ENCODE data around the gene PSMD14. TPM values are rescaled to one million over a fixed set of nuclear protein-coding genes. Genes with fewer than 3 reads are reported as not detected.

PSMD14 gene
- total RNA-seq, 2 experiments from 2014 or later: 49.2 to 84.3 TPM

- TF ChIP-seq, protein P1, sequence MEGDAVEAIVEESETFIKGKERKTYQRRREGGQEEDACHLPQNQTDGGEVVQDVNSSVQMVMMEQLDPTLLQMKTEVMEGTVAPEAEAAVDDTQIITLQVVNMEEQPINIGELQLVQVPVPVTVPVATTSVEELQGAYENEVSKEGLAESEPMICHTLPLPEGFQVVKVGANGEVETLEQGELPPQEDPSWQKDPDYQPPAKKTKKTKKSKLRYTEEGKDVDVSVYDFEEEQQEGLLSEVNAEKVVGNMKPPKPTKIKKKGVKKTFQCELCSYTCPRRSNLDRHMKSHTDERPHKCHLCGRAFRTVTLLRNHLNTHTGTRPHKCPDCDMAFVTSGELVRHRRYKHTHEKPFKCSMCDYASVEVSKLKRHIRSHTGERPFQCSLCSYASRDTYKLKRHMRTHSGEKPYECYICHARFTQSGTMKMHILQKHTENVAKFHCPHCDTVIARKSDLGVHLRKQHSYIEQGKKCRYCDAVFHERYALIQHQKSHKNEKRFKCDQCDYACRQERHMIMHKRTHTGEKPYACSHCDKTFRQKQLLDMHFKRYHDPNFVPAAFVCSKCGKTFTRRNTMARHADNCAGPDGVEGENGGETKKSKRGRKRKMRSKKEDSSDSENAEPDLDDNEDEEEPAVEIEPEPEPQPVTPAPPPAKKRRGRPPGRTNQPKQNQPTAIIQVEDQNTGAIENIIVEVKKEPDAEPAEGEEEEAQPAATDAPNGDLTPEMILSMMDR (conservative IDR thresholded peaks at IDR 0.05; ENCODE audit: low read length): no peak
- no peak for TF ChIP-seq EZH2phosphoT487 (IDR thresholded peaks at IDR 0.05; ENCODE audit: borderline replicate concordance, low read depth, low read length)
- Histone ChIP-seq H3K4me1 (ENCODE audit: insufficient read depth, low read length, poor library complexity, severe bottlenecking) (no peaks in the 10 kb centered on the region), H3K4me2 (ENCODE audit: low read length) (no peak overlapping the region), H4K20me1 (ENCODE audit: insufficient read depth, low read length) (no peaks in the 10 kb centered on the region), H3K27ac (ENCODE audit: low read depth, low read length, poor library complexity, severe bottlenecking) (no peak overlapping the region), H3K9me3 (ENCODE audit: low read length) (no peaks in the 10 kb centered on the region), H3K36me3 (ENCODE audit: insufficient read depth, low read length) (no peaks in the 10 kb centered on the region), H3K4me3 (ENCODE audit: low read depth, low read length, poor library complexity, severe bottlenecking) (no peak overlapping the region), H3K79me2 (ENCODE audit: insufficient read depth, low read depth, low read length) (no peaks in the 10 kb centered on the region), H2AFZ (ENCODE audit: low read length) (no peak overlapping the region), H3K9me2 (ENCODE audit: insufficient read depth, low read length) (no peaks in the 10 kb centered on the region)
- ChIA-PET POLR2A (no interaction called here), CTCF (ENCODE audit: unreplicated experiment) (no interaction called here)
- intact Hi-C loops (cut with micrococcal nuclease; ENCODE audit: unreplicated experiment): no loop called here
- BruUV-seq (replicated peaks): no TSS peak
- no peak for DNase-seq (ENCODE audit: low spot score)
Measured at GRCh38 chr2:161427664-161428587, 119.7 kb downstream of the PSMD14 start.

- ChIA-PET POLR2A (interaction anchor here (0.6 to 0.8 kb wide), 2 partner anchors 15 to 386 kb away, joined by 3 read pairs; no protein-coding TSS in a partner anchor), CTCF (ENCODE audit: unreplicated experiment) (no interaction called here)
- Histone ChIP-seq H3K79me2 (ENCODE audit: insufficient read depth, low read depth, low read length) (no peaks in the 10 kb centered on the region), H3K9me2 (ENCODE audit: insufficient read depth, low read length) (no peaks in the 10 kb centered on the region), H2AFZ (ENCODE audit: low read length) (no peak overlapping the region), H3K27ac (ENCODE audit: low read depth, low read length, poor library complexity, severe bottlenecking) (no peak overlapping the region), H3K4me1 (ENCODE audit: insufficient read depth, low read length, poor library complexity, severe bottlenecking) (no peaks in the 10 kb centered on the region), H3K4me2 (ENCODE audit: low read length) (no peak overlapping the region), H3K36me3 (ENCODE audit: insufficient read depth, low read length) (no peaks in the 10 kb centered on the region), H3K9me3 (ENCODE audit: low read length) (no peaks in the 10 kb centered on the region), H4K20me1 (ENCODE audit: insufficient read depth, low read length) (no peaks in the 10 kb centered on the region), H3K4me3 (ENCODE audit: low read depth, low read length, poor library complexity, severe bottlenecking) (no peak overlapping the region)
- no peak for DNase-seq (ENCODE audit: low spot score)
- intact Hi-C loops (cut with micrococcal nuclease; ENCODE audit: unreplicated experiment): no loop called here
- TF ChIP-seq EZH2phosphoT487 (IDR thresholded peaks at IDR 0.05; ENCODE audit: borderline replicate concordance, low read depth, low read length): no peak
- TF ChIP-seq, protein P1 (conservative IDR thresholded peaks at IDR 0.05; ENCODE audit: low read length): no peak
- BruUV-seq (replicated peaks): no TSS peak
Measured at GRCh38 chr2:161430386-161430785, 122.2 kb downstream of the PSMD14 start.

DNA sequence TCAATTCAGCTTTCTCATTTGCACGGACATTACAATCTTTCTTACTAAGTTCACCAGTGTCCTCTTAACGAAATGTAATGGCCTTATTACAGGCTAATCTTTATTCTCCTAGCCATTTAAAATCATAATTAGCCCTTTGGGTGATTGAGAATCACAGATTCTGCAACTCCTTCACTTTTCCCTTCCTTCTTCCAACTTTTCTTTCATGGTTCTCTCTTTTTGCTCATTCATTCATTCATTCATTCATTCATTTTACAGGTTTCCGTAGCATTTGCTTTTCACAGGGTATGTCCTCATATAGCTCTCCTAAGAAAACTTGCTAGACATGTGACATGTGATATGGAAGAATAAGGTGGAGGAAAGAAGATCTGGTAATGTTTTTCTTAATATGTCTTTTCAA is 123.9 kb downstream of the PSMD14 start:
- Histone ChIP-seq H3K4me3 (ENCODE audit: low read depth, low read length, poor library complexity, severe bottlenecking) (no peak overlapping the region), H3K9me2 (ENCODE audit: insufficient read depth, low read length) (no peaks in the 10 kb centered on the region), H3K4me1 (ENCODE audit: insufficient read depth, low read length, poor library complexity, severe bottlenecking) (no peaks in the 10 kb centered on the region), H3K27ac (ENCODE audit: low read depth, low read length, poor library complexity, severe bottlenecking) (no peak overlapping the region), H2AFZ (ENCODE audit: low read length) (no peak overlapping the region), H3K9me3 (ENCODE audit: low read length) (no peaks in the 10 kb centered on the region), H3K4me2 (ENCODE audit: low read length) (no peak overlapping the region), H3K36me3 (ENCODE audit: insufficient read depth, low read length) (no peaks in the 10 kb centered on the region), H3K79me2 (ENCODE audit: insufficient read depth, low read depth, low read length) (no peaks in the 10 kb centered on the region), H4K20me1 (ENCODE audit: insufficient read depth, low read length) (no peaks in the 10 kb centered on the region)
- ChIA-PET CTCF (ENCODE audit: unreplicated experiment) (no interaction called here), POLR2A (interaction anchor here (0.5 to 0.7 kb wide), 2 partner anchors 511 to 951 kb away, joined by 3 read pairs; no protein-coding TSS in a partner anchor)
- TF ChIP-seq EZH2phosphoT487 (IDR thresholded peaks at IDR 0.05; ENCODE audit: borderline replicate concordance, low read depth, low read length): no peak
- TF ChIP-seq, protein P1 (conservative IDR thresholded peaks at IDR 0.05; ENCODE audit: low read length): no peak
- intact Hi-C loops (cut with micrococcal nuclease; ENCODE audit: unreplicated experiment): no loop called here
- no TSS peak for BruUV-seq (replicated peaks)
- no peak for DNase-seq (ENCODE audit: low spot score)
